ENCODE results near the gene XRRA1.

DNA sequence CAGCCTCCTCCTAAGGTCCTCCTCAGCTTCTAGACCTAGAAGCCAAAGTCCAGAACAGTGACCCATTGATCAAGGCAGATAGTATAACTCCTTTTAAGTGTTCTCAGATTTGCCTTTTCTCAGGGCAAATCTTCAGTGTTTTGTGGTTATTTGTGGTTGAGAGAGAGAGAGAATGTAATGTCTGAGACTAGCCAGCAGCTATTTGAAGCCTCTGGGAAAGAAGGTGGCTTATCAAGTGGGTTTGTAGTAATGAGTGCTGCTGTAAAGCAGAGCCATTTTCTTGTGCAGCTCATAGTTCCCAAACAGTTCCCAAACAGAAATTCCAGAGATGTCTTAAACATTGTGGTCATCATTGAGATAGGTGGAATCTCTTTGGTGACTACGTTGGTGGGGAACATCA, 110.7 kb downstream of the XRRA1 start:
- TF ChIP-seq, protein P1, sequence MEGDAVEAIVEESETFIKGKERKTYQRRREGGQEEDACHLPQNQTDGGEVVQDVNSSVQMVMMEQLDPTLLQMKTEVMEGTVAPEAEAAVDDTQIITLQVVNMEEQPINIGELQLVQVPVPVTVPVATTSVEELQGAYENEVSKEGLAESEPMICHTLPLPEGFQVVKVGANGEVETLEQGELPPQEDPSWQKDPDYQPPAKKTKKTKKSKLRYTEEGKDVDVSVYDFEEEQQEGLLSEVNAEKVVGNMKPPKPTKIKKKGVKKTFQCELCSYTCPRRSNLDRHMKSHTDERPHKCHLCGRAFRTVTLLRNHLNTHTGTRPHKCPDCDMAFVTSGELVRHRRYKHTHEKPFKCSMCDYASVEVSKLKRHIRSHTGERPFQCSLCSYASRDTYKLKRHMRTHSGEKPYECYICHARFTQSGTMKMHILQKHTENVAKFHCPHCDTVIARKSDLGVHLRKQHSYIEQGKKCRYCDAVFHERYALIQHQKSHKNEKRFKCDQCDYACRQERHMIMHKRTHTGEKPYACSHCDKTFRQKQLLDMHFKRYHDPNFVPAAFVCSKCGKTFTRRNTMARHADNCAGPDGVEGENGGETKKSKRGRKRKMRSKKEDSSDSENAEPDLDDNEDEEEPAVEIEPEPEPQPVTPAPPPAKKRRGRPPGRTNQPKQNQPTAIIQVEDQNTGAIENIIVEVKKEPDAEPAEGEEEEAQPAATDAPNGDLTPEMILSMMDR (IDR thresholded peaks at IDR 0.05; ENCODE audit: low read depth, low read length) = no peak
- no peak for TF ChIP-seq POLR2A (IDR thresholded peaks at IDR 0.05; ENCODE audit: extremely low read depth, insufficient read length)
